Activated naive CD4-positive, alpha-beta T cell treated with Interleukin-2 at 50 U/mL for 16 hours (primary cell): ENCODE results near the gene VIPR2.
"Not testable (repeated sequence)": the region's sequence is repeated elsewhere in the genome, so short reads cannot be mapped to it uniquely, and the experiment has no call there.

Experiments used
- DNase-seq: peaks from one replicate; pipeline ENCODE4 v3.0.0-alpha.2; 2020

Gene VIPR2

GRCh38 chr7:159022238-159022993 lies 122.3 kb downstream of the VIPR2 start:
- DNase-seq, result no peak

DNA sequence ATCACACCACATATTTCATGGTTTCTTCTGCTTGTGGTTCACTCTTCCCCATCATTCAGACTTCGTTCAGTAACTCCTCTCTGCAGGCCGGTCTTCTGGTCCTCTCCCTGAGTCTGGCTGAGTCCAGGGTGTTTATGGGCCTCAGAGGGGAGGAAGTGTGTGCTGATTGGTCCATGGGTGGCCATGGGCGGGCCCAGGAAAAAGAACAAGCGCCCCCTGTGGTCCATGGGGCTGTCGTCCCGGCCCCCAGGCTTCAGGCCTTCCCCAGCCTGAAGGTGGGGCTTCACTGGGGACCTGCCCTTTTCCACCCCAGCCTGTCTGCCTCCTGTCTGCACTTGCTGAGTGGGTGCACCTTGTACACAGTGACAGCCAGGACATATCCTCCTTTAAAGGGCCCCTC lies 123.7 kb downstream of the VIPR2 start:
- DNase-seq, result no peak

DNA sequence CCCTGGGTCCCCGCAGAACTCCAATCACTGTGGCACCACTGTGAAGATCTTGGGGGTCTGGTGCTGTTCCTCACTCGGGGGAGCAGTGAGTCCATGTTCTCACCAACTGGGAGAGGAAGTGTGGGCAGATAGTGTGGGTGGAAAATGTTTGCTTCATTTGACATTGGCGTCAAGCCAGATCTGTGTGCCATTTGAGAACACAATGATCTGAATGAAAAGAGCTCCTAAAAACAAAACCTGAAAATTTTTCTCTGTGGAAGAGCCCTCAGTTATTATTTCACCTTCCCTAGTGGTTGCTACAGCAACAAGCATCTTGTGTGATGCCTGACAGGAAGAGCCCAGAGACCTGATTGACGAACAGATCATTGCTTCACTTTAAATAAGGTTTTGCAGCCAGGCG lies 125.6 kb downstream of the VIPR2 start:
- no peak for DNase-seq

DNA sequence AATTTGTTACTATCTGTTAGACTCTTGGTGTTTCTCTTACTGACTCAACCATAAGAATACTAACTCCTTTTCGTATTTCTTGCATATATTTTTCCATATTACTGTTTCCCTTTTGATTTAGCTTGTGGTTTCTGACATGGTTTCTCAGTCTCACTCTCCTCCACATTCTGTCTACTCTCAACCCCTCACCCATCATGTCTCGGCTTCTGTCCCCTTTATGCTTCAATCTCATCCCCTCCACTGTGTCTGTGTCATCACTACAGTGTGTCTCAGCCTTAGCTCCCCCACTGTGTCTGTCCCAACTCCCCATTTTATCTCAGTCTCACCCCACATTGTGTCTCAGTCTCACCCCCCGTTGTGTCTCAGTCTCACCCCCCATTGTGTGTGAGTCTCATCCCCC lies 126.9 kb downstream of the VIPR2 start:
- no peak for DNase-seq

- no peak for DNase-seq
These were observed 127.5 kb downstream of the VIPR2 start for GRCh38 chr7:159017210-159017609.

DNA sequence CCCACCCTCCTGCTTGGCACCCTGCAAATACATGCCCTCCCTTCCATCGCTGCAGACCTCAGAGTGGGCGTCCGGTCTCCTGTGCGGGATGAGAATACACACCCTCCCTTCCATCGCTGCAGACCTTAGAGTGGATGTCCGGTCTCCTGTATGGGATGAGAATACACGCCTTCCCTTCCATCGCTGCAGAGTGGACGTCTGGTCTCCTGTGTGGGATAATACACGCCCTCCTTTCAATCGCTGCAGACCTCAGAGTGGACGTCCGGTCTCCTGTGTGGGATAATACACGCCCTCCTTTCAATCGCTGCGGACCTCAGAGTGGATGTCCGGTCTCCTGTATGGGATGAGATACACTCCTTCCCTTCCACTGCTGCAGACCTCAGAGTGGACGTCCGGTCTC lies 128.1 kb downstream of the VIPR2 start:
- DNase-seq, result no peak

- no peak for DNase-seq
These were observed 128.9 kb downstream of the VIPR2 start for GRCh38 chr7:159015454-159016410.

DNA sequence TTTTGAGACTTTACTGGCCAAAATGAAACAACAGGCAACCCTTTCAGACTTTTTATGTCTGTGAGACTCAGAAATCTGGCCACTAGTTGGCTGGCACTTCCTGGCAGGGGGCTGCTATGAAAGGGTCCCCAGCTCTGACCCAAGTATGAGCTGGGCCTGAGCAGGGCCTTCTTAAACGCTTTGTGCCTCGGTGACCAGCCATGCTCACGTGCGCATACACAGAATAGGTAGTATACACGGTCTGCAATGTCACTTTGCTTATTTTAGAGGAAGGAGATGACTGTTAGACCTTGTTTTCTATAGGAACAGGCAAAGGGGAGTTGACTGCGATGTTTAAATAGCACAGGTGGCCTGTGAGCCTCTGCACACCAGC lies 129.6 kb downstream of the VIPR2 start:
- DNase-seq, result no peak

- DNase-seq, result no peak
These were observed 130.2 kb downstream of the VIPR2 start for GRCh38 chr7:159014297-159015062.

DNA sequence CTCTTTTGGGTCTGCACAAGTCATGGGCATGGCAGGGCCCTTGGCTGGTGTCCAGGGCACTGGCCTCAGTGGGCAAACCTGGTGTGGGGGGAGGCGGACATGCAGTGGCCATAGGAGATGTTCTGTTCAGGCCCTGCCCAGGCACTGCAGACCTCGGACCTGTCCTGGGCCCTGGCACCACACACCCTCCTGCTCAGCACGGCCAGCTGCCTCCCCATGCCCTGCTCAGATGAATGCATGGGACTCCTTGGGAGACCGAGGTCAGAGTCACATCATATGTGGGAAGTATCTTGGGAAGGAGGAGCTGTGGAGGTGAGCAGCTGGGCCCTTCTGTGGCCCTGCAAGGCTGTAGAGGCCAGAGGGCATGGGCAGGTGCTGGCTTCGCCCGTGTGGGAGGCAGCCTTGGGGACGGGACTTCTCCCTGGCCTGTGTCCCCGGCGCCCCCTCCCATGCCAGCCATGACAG lies 130.8 kb downstream of the VIPR2 start:
- DNase-seq, result no peak

- DNase-seq, result no peak
These were observed 131.4 kb downstream of the VIPR2 start for GRCh38 chr7:159013181-159013690.

DNA sequence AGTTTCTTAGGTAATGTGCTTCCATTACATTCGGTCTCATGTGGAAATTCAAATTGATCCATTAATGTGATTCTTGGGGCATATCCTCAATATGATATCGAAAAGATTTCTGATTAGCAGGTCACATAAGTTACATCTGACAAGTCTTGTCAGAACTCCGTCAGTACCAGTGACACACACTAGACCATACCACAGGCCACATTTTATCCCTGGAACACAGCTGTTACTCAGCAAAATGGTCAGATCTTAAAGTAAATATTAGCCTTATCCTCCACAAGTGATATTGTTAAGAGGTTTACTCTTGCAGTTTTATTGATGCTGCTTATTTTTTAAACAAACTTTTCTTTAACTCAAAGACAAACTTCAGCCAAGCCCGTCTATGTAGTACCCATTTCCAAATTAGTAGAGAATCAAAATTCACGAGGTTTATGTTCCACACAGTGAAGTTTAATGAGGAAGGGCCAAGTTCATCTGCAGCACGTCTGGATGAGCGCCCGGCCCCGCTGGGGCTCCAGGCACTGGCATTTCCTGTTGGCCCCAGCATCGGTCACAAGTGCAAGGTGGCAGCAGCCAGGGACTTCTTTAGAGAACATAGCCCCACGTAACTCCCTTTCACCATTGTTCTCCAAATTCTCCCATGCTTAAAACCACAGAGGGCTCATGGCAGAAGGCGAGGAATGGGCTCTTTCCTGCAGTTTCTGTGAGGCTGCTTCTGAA lies 132.2 kb downstream of the VIPR2 start:
- no peak for DNase-seq

DNA sequence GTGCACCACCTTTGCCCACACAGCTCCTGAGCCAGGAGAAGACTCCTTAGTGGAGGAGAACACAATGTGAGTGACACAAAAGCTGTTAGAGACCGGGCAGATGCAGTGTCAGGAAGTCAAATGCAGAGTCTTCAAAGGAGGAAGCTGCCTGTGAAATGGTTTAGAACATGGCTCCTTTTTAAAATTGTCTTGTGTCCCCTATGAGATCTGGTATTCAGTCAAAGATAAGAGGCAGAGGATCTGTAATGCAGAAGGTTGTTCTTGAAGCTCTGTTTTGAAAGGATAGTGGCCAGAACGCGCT lies 133.0 kb downstream of the VIPR2 start:
- no peak for DNase-seq

DNA sequence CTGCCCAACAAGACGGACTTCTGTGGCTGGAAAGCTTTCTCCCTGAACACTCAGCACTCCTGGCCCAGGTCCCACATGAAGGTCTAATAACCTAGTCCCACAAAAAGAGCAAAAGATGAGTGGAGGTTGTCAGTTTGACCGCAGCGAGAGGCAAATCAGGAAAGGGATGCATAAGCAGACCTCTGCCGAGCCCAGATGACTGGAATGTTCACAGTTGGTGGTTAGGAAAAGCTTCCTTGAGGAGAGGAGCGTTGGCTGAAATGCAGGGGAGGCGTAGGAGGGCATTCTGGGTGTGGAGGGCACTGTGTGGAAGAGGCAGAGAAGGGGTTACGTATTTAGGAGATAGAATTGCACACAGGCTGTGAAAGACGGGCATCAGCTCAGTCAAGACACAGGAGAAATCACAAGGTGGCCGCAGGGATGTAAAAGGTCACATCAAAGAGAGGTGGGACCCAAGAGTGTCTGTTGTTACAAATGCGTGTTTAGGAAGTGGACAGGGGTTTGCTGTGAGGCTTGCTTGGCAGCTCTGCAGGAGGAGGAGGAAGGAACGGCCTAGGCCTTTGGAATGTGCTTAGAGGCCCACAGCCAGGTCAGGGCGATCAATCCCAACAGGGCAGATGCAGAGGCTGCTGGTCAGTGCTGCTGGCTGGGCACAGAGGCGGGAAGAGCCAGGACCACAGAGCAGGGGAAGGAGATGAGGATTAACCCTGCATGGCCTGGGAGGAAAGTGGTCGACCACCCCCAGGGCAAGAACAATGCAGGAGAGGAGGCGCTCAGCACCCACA lies 133.5 kb downstream of the VIPR2 start:
- DNase-seq, result no peak

- no peak for DNase-seq
These were observed 134.3 kb downstream of the VIPR2 start for GRCh38 chr7:159010411-159010810.

- no peak for DNase-seq
These were observed 134.7 kb downstream of the VIPR2 start for GRCh38 chr7:159009951-159010350.

DNA sequence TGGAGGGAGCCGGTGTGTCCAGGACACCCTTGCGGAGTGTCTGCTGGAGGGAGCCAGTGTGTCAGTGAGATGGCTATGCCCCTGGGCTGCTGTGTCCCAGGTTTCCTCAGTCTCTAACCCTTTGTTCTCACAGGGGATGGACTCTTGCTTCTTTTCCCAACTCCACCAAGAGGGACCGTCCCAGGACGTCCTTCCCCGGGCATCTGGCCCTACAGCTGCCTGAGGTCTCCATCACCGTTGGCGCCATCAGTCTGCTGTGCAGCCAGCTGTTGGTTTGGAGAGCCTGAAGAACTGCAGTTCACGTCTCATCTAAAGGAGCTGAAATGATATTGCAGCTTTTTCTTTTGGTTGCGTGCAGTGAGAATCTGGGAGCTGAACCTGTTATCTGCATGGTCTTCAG lies 136.2 kb downstream of the VIPR2 start:
- no peak for DNase-seq

DNA sequence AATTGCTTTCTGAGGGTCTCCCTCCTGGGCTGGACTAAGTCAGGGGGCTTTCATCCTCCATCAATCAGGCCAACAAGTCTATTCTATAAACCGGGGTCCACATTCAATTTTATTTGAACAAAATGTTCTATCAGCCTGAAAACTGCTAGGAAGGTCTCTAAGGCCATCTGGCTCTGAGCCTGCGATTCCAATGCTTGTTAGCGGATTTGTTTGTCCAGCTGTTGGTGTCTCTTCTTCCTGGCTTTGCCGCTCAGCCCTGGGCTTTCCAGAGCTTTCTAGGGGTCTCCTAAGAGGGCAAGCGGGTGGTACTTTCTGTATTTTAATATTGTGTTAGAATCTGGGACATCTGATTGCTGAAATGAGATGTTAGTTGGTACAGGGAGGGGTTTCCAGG lies 136.7 kb downstream of the VIPR2 start:
- no peak for DNase-seq

DNA sequence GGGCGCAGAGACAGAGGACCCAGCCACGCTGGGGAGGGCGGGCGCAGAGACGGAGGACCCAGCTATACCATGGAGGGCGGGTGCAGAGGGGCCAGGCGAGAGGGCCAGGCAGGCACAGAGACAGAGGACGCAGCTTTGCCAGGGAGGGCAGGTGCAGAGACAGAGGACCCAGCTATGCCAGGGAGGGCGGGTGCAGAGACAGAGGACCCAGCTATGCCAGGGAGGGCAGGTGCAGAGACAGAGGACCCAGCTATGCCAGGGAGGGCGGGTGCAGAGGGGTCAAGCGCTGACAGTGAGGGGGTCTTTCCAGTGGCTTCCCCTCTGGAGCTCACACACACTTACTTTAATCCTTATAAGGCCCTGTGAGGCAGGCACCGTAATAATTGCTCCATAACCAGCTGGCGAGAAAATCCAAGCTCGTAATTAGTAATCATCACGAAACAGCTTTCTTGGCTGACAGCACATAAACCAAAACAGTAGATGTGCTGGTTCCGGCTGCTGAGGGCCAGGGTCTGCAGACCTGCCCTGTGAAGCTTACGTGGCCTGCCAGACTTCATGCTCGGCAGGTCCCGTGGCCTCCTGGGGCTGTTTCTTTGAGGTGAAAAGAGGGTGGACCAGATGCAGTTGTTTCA lies 137.2 kb downstream of the VIPR2 start:
- DNase-seq, result no peak

GRCh38 chr7:159006610-159007130 lies 138.0 kb downstream of the VIPR2 start:
- DNase-seq, result no peak

- DNase-seq, result not testable (repeated sequence)
These were observed 138.6 kb downstream of the VIPR2 start for GRCh38 chr7:159006022-159006609.
